ENCODE measurements around the gene GPRC5A.
A peak's percentile ranks its signal among the peaks of the same experiment; 100 is the strongest.
"Not testable (repeated sequence)": the region's sequence is repeated elsewhere in the genome, so short reads cannot be mapped to it uniquely, and the experiment has no call there.

The GPRC5A gene, protein sequence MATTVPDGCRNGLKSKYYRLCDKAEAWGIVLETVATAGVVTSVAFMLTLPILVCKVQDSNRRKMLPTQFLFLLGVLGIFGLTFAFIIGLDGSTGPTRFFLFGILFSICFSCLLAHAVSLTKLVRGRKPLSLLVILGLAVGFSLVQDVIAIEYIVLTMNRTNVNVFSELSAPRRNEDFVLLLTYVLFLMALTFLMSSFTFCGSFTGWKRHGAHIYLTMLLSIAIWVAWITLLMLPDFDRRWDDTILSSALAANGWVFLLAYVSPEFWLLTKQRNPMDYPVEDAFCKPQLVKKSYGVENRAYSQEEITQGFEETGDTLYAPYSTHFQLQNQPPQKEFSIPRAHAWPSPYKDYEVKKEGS

DNA sequence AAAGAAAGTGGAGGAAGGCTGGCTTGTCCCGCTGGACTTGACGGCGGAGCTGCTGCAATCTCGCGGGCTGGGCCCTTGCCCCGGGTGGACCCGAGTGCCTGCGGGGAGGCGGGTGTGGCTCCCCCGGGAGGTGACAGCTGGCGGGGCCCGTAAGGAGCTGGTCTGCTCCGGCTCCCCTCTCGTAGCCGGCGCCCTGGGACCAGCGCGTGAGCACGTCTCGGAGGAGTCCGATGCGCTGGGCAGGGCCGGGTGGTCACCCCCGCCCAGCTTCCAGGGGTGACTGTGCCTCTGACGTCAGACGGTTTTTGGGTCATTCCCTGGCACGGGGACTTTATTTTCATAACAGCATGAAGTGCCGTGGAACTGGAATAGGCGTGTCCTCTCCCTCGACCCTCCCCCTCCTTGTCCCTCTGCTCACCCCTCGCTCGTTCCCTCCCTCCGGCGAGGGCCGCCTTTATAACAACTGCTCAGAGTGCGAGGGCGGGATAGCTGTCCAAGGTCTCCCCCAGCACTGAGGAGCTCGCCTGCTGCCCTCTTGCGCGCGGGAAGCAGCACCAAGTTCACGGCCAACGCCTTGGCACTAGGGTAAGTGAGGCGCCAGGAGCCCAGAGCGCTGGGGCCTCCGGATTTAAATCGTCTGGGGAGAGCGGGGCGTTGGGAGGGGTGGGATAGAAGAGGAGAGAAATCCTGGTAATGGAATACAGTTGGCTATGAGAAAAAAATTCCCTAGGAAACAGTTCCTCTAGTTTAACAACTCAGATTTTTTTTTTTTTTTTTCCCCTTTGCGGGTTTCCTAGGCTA lies at the start of gene GPRC5A:
Gene GPRC5A, plus strand, starts transcription at position 483 of the 801 bp plus-strand sequence. CDS start 16,688 bp downstream, outside the sequence.
- TF ChIP-seq, protein P1, sequence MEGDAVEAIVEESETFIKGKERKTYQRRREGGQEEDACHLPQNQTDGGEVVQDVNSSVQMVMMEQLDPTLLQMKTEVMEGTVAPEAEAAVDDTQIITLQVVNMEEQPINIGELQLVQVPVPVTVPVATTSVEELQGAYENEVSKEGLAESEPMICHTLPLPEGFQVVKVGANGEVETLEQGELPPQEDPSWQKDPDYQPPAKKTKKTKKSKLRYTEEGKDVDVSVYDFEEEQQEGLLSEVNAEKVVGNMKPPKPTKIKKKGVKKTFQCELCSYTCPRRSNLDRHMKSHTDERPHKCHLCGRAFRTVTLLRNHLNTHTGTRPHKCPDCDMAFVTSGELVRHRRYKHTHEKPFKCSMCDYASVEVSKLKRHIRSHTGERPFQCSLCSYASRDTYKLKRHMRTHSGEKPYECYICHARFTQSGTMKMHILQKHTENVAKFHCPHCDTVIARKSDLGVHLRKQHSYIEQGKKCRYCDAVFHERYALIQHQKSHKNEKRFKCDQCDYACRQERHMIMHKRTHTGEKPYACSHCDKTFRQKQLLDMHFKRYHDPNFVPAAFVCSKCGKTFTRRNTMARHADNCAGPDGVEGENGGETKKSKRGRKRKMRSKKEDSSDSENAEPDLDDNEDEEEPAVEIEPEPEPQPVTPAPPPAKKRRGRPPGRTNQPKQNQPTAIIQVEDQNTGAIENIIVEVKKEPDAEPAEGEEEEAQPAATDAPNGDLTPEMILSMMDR (IDR thresholded peaks at IDR 0.05; ENCODE audit: low read depth, low read length): no peak

DNA sequence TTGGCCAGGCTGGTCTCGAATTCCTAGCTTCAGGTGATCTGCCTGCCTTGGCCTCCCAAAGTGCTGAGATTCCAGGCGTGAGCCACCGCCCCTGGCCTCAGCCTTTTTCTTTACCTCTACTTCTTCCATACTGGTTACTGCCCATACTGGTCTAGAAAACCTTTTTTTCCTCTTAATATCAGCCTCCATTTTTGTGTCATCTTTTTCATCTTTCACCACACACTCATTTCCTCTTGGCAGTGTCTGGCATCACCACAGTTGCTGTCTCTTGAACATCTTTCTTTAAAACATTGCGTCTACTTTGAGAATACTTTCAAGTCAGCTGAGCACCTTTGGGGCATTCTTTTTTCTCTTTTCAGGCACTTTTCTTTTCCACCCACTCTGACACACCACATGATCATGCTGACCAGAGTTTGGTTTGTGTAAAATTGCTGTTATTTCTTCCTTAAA lies 45.5 kb upstream of the GPRC5A start:
- TF ChIP-seq, protein P1 (IDR thresholded peaks at IDR 0.05; ENCODE audit: low read depth, low read length): no peak
- no peak overlapping the region for H3K4me3 ChIP-seq (ENCODE audit: low read depth, low read length)

More for the DNA sequence above, at the start of gene GPRC5A:
- peak within 1 kb of the TSS; percentile 63 for H3K4me3 ChIP-seq (ENCODE audit: low read depth, low read length)

DNA sequence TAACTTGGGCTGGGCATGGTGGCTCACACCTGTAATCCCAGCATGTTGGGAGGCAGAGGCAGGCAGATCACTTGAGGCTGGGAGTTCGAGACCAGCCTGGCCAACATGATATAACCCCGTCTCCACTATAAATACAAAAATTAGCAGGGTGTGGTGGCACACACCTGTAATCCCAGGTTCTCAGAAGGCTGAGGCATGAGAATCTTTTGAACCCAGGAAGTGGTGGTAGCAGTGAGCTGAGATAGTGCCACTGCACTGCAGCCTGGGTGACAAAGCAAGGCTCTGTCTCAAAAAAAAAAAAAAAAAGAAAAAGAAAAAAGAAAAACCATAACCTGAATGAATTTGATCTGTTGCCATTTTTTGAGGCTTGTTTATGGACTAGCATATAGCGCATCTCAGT lies 44.6 kb upstream of the GPRC5A start:
- not testable (repeated sequence) for H3K4me3 ChIP-seq (ENCODE audit: low read depth, low read length)

DNA sequence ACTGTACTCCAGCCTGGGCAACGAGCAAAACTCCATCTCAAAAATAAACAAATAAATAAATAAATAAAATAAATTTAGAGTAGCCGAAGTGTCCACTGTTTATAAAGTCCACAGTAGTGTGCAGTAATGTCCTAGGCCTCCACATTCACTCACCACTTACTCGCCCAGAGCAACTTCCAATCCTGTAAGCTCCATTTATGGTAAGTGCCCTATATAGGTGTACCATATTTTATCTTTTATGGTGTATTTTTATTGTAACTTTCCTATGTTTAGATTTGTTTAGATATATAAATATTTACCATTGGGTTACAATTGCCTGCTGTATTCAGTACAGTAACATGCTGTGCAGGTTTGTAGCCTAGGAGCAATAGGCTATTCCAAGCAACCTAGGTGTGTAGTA lies 37.9 kb upstream of the GPRC5A start:
- TF ChIP-seq, protein P1 (IDR thresholded peaks at IDR 0.05; ENCODE audit: low read depth, low read length): no peak
- H3K4me3 ChIP-seq (ENCODE audit: low read depth, low read length): no peak overlapping the region

DNA sequence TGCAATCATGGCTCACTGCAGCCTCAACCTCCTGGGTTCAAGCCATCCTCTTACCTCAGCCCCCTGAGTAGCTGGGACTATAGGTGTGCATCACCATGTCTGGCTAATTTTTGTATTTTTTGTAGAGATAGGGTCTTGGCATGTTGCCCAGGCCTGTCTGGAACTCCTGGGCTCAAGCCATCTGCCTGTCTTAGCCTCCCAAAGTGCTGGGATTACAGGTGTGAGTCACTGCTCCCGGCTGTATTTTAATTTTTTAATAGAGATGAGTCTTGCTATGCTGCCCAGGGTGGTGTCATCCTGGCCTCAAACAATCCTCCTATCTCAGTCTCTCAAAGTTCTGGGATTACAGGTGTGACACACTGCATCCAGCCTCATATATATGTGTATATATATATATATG lies 31.7 kb upstream of the GPRC5A start:
- TF ChIP-seq, protein P1 (IDR thresholded peaks at IDR 0.05; ENCODE audit: low read depth, low read length): no peak
- H3K4me3 ChIP-seq (ENCODE audit: low read depth, low read length): no peak overlapping the region

DNA sequence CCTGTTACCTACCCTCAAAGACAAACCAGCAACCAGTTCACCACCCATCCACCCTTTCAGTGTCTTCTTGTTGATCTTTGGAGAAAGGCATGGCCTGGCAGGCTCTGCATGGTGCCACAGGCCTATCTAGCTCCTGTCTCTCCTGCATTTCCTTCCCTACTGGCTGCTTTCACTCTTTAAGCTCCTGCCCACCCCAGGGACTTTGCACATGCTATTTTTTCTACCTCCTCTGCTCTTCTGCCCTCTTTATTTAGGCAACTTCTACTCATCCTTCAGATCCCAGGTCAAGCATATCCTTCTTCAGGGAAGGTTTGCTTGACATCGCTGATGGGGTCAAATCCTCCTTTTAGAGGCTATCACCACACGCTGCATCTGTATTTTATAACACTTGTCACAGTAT lies 27.1 kb upstream of the GPRC5A start:
- TF ChIP-seq, protein P1 (IDR thresholded peaks at IDR 0.05; ENCODE audit: low read depth, low read length): no peak
- H3K4me3 ChIP-seq (ENCODE audit: low read depth, low read length): no peak overlapping the region

DNA sequence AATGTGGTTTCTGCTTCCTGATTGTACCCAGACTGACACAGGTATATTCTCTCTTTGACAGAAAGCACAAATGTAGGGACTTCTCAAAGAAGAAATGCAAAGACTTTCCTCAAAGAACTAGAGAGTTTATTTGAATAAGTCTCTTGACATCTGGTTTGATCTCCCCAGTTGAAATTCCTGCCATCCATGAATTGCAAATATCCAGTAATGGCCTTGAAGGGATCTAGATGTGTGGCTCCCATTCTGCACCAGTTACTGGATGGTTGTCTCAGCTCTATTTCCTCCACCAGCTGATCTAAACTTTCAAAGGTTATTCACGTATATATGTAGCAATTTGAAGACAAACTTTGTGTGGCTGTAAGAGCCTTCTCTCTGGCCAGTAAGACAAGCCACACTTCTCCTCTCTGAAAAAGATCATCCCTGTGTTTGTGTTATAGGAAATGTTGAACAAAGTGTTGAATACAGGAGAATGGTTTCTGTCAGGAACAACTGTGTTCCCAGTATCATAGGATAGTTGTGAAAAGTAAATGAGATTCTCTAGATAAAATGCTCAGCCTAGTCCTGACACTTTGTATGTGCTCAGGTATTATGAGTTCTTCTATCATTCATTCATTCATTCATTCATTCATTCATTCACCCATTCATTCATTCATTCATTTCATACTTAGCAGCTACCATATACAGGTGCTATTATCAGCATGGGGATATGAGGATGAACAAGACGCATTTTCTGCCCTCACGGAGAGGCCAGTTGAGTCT lies 22.7 kb upstream of the GPRC5A start:
- no peak overlapping the region for H3K4me3 ChIP-seq (ENCODE audit: low read depth, low read length)
- TF ChIP-seq, protein P1 (IDR thresholded peaks at IDR 0.05; ENCODE audit: low read depth, low read length): no peak
